ENCODE results near the gene ANKRD34A. TPM values are rescaled to one million over a fixed set of nuclear protein-coding genes. Genes with fewer than 3 reads are reported as not detected.

Gene ANKRD34A
- total RNA-seq, 2 experiments from 2014 or later: 0.42 to 0.47 TPM

DNA sequence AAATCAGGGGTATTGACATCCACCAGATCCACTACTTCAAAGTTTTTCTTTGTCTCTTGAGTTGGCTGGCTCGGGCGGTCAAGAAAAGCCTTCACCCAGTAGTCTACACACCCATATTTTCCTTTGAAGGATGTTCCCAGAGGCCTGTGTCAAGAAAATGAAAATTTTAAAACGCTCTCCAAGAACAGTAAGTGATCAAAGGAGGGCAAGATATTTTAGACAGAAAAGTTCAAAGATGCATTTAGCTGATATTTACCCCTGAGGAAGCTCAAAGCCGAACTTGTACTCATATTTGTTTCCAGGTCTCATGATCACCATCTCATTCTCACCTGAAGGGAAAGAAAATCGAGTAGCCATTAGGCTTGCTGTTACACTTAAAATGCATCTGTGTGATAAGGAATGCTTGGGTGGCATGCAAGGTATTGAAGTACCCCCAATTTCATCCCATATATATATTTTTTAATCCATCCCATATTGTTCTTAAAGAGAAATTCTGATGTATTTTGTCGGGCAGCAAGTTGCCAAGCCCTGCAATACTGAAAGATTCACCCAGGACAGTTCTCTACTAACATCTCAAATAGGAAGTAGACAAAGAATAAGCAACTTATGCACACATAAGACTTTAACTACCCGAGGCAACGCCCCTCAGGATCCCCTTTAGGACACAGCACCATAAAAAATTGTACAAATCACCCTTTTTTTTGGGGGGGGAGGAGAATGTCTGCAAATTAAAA lies 30.9 kb upstream of the ANKRD34A start:
- Mint-ChIP-seq H3K27me3 (no peaks in the 10 kb centered on the region), H3K9me3 (no peaks in the 10 kb centered on the region), H3K4me1 (ENCODE audit: low read depth) (peaks cover 78% of the 10 kb centered on the region), H3K27ac (peak overlapping the region; percentile 95), H3K4me3 (peak overlapping the region; percentile 95), H3K36me3 (ENCODE audit: low read depth) (peaks cover 68% of the 10 kb centered on the region)
- TF ChIP-seq CTCF (IDR thresholded peaks at IDR 0.05): no peak
- peaks cover 48% of the 10 kb centered on the region for H3K4me1 ChIP-seq (ENCODE audit: insufficient read depth, low read length)
- CTCF ChIA-PET: interaction anchor here (3.1 to 6.3 kb wide), 2 partner anchors 11 to 16 kb away, joined by 21 to 61 read pairs; no protein-coding TSS in a partner anchor
- POLR2A ChIA-PET: interaction anchor here (0.8 to 11.8 kb wide), 13 partner anchors 8 to 172 kb away, joined by 3 to 625 read pairs (median 62); partner anchors contain the start of genes ANKRD34A, ANKRD35, LIX1L and PEX11B
- DNase-seq: peak in 1 of 14 experiments; percentile 35
- peak overlapping the region; percentile 33 to 91 for H3K27ac ChIP-seq (ENCODE audit: low read depth in 1 of 2, low read length in 2 of 2)
- H3K4me3 ChIP-seq (ENCODE audit: low read length): peak overlapping the region; percentile 61
- H3K9me3 ChIP-seq (ENCODE audit: control insufficient read depth in 1 of 2, insufficient read depth in 1 of 2, low read length in 2 of 2): no peaks in the 10 kb centered on the region
- intact Hi-C loops (cut with DNase I, micrococcal nuclease): loop anchor here (2.0 to 5.0 kb wide), 2 partner anchors 15 to 33 kb away; partner anchors contain the start of genes ANKRD34A (in 1 of the 2) and POLR3GL (in 1 of the 2)
- H3K27me3 ChIP-seq (ENCODE audit: control insufficient read depth in 1 of 2, insufficient read depth in 2 of 2, low read length in 2 of 2): no peaks in the 10 kb centered on the region
- ATAC-seq (ENCODE audit: poor library complexity): no peak
- peaks cover 41% of the 10 kb centered on the region for H3K36me3 ChIP-seq (ENCODE audit: insufficient read depth, low read length)

DNA sequence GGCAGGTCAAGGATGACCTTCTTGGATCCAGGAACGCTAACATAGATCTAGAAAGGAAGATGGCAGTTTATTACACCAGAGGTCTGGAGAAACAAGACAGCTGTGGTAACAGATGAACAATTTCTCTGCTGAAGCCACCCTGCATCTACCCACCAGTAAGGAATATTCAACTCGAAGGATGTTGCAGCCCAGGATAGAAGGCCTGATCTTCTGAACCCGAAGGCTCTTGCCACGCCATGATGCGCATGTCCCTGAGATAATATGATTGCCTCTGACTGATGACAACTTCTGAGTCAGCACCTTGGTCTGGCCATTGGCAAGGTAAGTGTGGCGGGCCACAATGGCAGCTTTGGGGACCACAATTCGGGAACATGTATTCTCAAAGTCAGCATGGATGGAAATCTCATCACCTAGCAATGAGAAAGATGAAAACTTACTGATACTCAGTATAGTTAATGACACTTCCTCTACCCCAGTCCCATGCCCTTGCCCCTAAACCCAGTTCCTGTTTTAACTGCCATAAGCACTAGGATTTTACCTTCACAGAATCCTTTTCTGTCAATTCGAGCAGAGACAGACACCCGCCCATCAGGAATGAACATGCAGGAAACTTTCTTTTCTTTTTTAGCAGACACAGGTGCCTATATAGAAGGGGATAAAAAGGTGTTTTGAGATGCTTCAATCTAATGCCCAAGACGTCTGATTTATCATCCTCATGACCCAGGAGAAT lies 30.2 kb upstream of the ANKRD34A start:
- H3K4me1 ChIP-seq (ENCODE audit: insufficient read depth, low read length): peaks cover 45% of the 10 kb centered on the region
- peak overlapping the region; percentile 33 to 91 for H3K27ac ChIP-seq (ENCODE audit: low read depth in 1 of 2, low read length in 2 of 2)
- intact Hi-C loops (cut with DNase I, micrococcal nuclease): loop anchor here (2.0 to 5.0 kb wide), 2 partner anchors 14 to 32 kb away; partner anchors contain the start of genes ANKRD34A (in 1 of the 2) and POLR3GL (in 1 of the 2)
- Mint-ChIP-seq H3K27ac (peak overlapping the region; percentile 95), H3K36me3 (ENCODE audit: low read depth) (peaks cover 68% of the 10 kb centered on the region), H3K27me3 (no peaks in the 10 kb centered on the region), H3K9me3 (no peaks in the 10 kb centered on the region), H3K4me1 (ENCODE audit: low read depth) (peaks cover 76% of the 10 kb centered on the region), H3K4me3 (peak overlapping the region; percentile 95)
- peak in 7 of 14 experiments; percentile 25 to 63 (median 41) for DNase-seq
- ChIA-PET CTCF (interaction anchor here (0.9 to 6.3 kb wide), 3 partner anchors 13 to 67 kb away, joined by 3 to 61 read pairs (median 3); partner anchors contain the start of gene RBM8A), POLR2A (interaction anchor here (1.5 to 11.8 kb wide), 11 partner anchors 8 to 136 kb away, joined by 7 to 625 read pairs (median 62); partner anchors contain the start of genes ANKRD34A, LIX1L, PIAS3 and POLR3GL)
- H3K27me3 ChIP-seq (ENCODE audit: control insufficient read depth in 1 of 2, insufficient read depth in 2 of 2, low read length in 2 of 2): no peaks in the 10 kb centered on the region
- no peak for TF ChIP-seq CTCF (IDR thresholded peaks at IDR 0.05)
- H3K4me3 ChIP-seq (ENCODE audit: low read length): peak overlapping the region; percentile 61
- no peaks in the 10 kb centered on the region for H3K9me3 ChIP-seq (ENCODE audit: control insufficient read depth in 1 of 2, insufficient read depth in 1 of 2, low read length in 2 of 2)
- H3K36me3 ChIP-seq (ENCODE audit: insufficient read depth, low read length): peaks cover 41% of the 10 kb centered on the region
- no peak for ATAC-seq (ENCODE audit: poor library complexity)

All from CD4-positive, alpha-beta T cell (primary cell).